IMR-90 (cell line): ENCODE measurements around the gene LYPD6. TPM values are rescaled to one million over a fixed set of nuclear protein-coding genes. Genes with fewer than 3 reads are reported as not detected.

ENCODE experiments used
- ATAC-seq: fragments of 200-7000 bp; cut with Tn5 transposase; 2 replicates; pipeline ENCODE4 v1.9.1; 2020; ENCODE audit warnings: low read depth, mild to moderate bottlenecking, moderate library complexity
- BruUV-seq: library from RNA; stranded (reverse); fragments of 400-500 nt; replicated peaks from 2 replicates; lab custom pipeline; 2021; lab: Mats Ljungman, UMichigan
- CTCF ChIA-PET: fragments of 300-600 bp; formaldehyde crosslinking; extraction: SDS; loops from one replicate; lab custom pipeline; 2021; ENCODE audit warnings: antibody characterized with exemption; lab: Yijun Ruan, JAX
- POLR2A ChIA-PET: fragments of 300-600 bp; sonication (Branson Sonifier 250); formaldehyde crosslinking; loops from one replicate; lab custom pipeline; 2022; ENCODE audit warnings: antibody characterized with exemption; ENCODE audit not compliant: unreplicated experiment; lab: Charles Lee
- DNase-seq: peaks from one replicate; pipeline ENCODE4 v3.0.0; 2013
- H2AFZ ChIP-seq: replicated peaks from 2 replicates; pipeline ENCODE3; 2013; ENCODE audit warnings: low read length, mild to moderate bottlenecking; ENCODE audit not compliant: poor library complexity
- H2AK5ac ChIP-seq: 2 replicates; pipeline ENCODE4 v1.6.1; 2013; ENCODE audit warnings: low read depth, low read length, inconsistent platforms
- H2AK9ac ChIP-seq: replicated peaks from 2 replicates; pipeline ENCODE3; 2013; ENCODE audit warnings: mild to moderate bottlenecking, low read depth, low read length, moderate library complexity; ENCODE audit not compliant: poor library complexity
- H2BK120ac ChIP-seq: 2 replicates; pipeline ENCODE4 v1.6.1; 2013; ENCODE audit warnings: low read depth, low read length, inconsistent platforms
- H2BK15ac ChIP-seq: 3 replicates; pipeline ENCODE4 v1.6.1; 2013; ENCODE audit warnings: low read depth, low read length, inconsistent platforms
- H2BK20ac ChIP-seq: 2 replicates; pipeline ENCODE4 v1.6.1; 2013; ENCODE audit warnings: low read depth, mild to moderate bottlenecking, inconsistent platforms, low read length, moderate library complexity
- H2BK5ac ChIP-seq: 2 replicates; pipeline ENCODE4 v1.6.1; 2013; ENCODE audit warnings: mild to moderate bottlenecking, low read depth, low read length, inconsistent platforms; ENCODE audit not compliant: poor library complexity, severe bottlenecking
- H3K14ac ChIP-seq: replicated peaks from 2 replicates; pipeline ENCODE4 v1.6.1; 2013; ENCODE audit warnings: low read depth, low read length, inconsistent platforms
- H3K18ac ChIP-seq: 2 replicates; pipeline ENCODE4 v1.6.1; 2013; ENCODE audit warnings: low read depth, low read length, control low read depth
- H3K23ac ChIP-seq: 2 replicates; pipeline ENCODE4 v1.6.1; 2013; ENCODE audit warnings: low read depth, low read length, inconsistent platforms
- H3K27ac ChIP-seq: 2 replicates; pipeline ENCODE4 v1.5.1; 2013; ENCODE audit warnings: mild to moderate bottlenecking, control low read depth, low read length; ENCODE audit not compliant: insufficient read depth
- H3K27me3 ChIP-seq: 2 replicates; pipeline ENCODE4 v1.6.1; 2013; ENCODE audit warnings: low read length; ENCODE audit not compliant: control insufficient read depth, insufficient read depth
- H3K36me3 ChIP-seq: 2 replicates; pipeline ENCODE4 v1.6.1; 2013; ENCODE audit warnings: low read length, mixed read lengths; ENCODE audit not compliant: control insufficient read depth, insufficient read depth
- H3K4ac ChIP-seq: 2 replicates; pipeline ENCODE4 v1.6.1; 2013; ENCODE audit warnings: low read depth, low read length, inconsistent platforms
- H3K4me1 ChIP-seq: 2 replicates; pipeline ENCODE4 v1.6.1; 2013; ENCODE audit warnings: low read length, mixed read lengths; ENCODE audit not compliant: control insufficient read depth, insufficient read depth
- H3K4me2 ChIP-seq: 2 replicates; pipeline ENCODE4 v1.6.1; 2013; ENCODE audit warnings: low read depth, mild to moderate bottlenecking, control low read depth, low read length, moderate library complexity
- H3K4me3 ChIP-seq: 2 replicates; pipeline ENCODE4 v1.5.1; 2013; ENCODE audit warnings: low read depth, mild to moderate bottlenecking, control low read depth, low read length, moderate library complexity; ENCODE audit not compliant: insufficient read depth
- H3K56ac ChIP-seq: 2 replicates; pipeline ENCODE4 v1.6.1; 2013; ENCODE audit warnings: low read length, inconsistent platforms; ENCODE audit not compliant: insufficient read depth; ENCODE audit errors: extremely low read depth
- H3K79me1 ChIP-seq, 2 experiments: 2 replicates each; pipeline ENCODE4 v1.6.1; 2013; ENCODE audit warnings: low read length in 2 of 2, inconsistent platforms in 1 of 2, low read depth in 1 of 2
- H3K9ac ChIP-seq: 2 replicates; pipeline ENCODE4 v1.6.1; 2013; ENCODE audit warnings: low read depth, low read length, control low read depth
- H3K9me1 ChIP-seq: 2 replicates; pipeline ENCODE4 v1.6.1; 2013; ENCODE audit warnings: low read length, inconsistent platforms; ENCODE audit not compliant: insufficient read depth
- H3K9me3 ChIP-seq: 2 replicates; pipeline ENCODE4 v1.6.1; 2013; ENCODE audit warnings: low read length; ENCODE audit not compliant: control insufficient read depth, insufficient read depth
- H4K20me1 ChIP-seq: 2 replicates; pipeline ENCODE4 v1.6.1; 2013; ENCODE audit warnings: low read length, inconsistent platforms; ENCODE audit not compliant: insufficient read depth
- H4K5ac ChIP-seq: 2 replicates; pipeline ENCODE4 v1.6.1; 2013; ENCODE audit warnings: mild to moderate bottlenecking, low read depth, low read length, control low read depth
- H4K8ac ChIP-seq, 2 experiments: 2 replicates each; pipeline ENCODE4 v1.6.1; 2013; ENCODE audit warnings: low read depth in 2 of 2, low read length in 2 of 2, control low read depth in 1 of 2, inconsistent platforms in 1 of 2
- H4K91ac ChIP-seq: 2 replicates; pipeline ENCODE4 v1.6.1; 2013; ENCODE audit warnings: low read depth, low read length, inconsistent platforms; ENCODE audit not compliant: insufficient read depth
- CHD1 ChIP-seq: IDR thresholded peaks from 2 replicates; pipeline ENCODE4 v1.6.1; 2012; ENCODE audit warnings: low read depth, low read length, improper control_type of control experiment
- ELK1 ChIP-seq: fragments of 150-350 bp; IDR thresholded peaks from 2 replicates; pipeline ENCODE4 v1.6.1; 2016; ENCODE audit warnings: low read depth, mild to moderate bottlenecking, low read length, moderate library complexity, borderline replicate concordance
- FOS ChIP-seq: fragments of 150-350 bp; IDR thresholded peaks from 2 replicates; pipeline ENCODE4 v1.6.1; 2016; ENCODE audit warnings: low read depth, low read length
- MAFK ChIP-seq: IDR thresholded peaks from 2 replicates; pipeline ENCODE4 v1.6.1; 2012; ENCODE audit warnings: low read depth, low read length, improper control_type of control experiment
- MAZ ChIP-seq: IDR thresholded peaks from 2 replicates; pipeline ENCODE4 v1.6.1; 2012; ENCODE audit warnings: low read depth, mild to moderate bottlenecking, low read length, improper control_type of control experiment, moderate library complexity, borderline replicate concordance
- MXI1 ChIP-seq: IDR thresholded peaks from 2 replicates; pipeline ENCODE4 v1.6.1; 2012; ENCODE audit warnings: low read depth, mild to moderate bottlenecking, low read length, moderate library complexity, borderline replicate concordance
- NFE2L2 ChIP-seq: fragments of 150-350 bp; IDR thresholded peaks from 2 replicates; pipeline ENCODE4 v1.6.1; 2016; ENCODE audit warnings: low read depth, mild to moderate bottlenecking, low read length
- RAD21 ChIP-seq: IDR thresholded peaks from 2 replicates; pipeline ENCODE4 v1.6.1; 2012; ENCODE audit warnings: low read length, improper control_type of control experiment
- RFX5 ChIP-seq: IDR thresholded peaks from 2 replicates; pipeline ENCODE4 v1.8.0; 2012; ENCODE audit warnings: low read depth, mild to moderate bottlenecking, low read length, moderate library complexity
- SMC3 ChIP-seq: fragments of 150-350 bp; IDR thresholded peaks from 2 replicates; pipeline ENCODE4 v1.6.1; 2016; ENCODE audit warnings: low read depth, mild to moderate bottlenecking, antibody characterized with exemption, low read length, moderate library complexity
- WGBS, 2 experiments: methylation state at CpG; one replicate each; pipeline versions ENCODE4 v1.1.5 to v1.1.7; 2013; ENCODE audit warnings: missing lambda C conversion rate in 2 of 2; ENCODE audit not compliant: insufficient read length in 1 of 2; ENCODE audit errors: extremely low coverage in 2 of 2; 5-methylcytosine and 5-hydroxymethylcytosine counted together
- dilution Hi-C: fragments of 300-500 bp; cut with HindIII; formaldehyde crosslinking; loops from one replicate; pipeline ENCODE4 v1.14.3; 2018; ENCODE audit warnings: low sequenced_read_pairs; ENCODE audit not compliant: unreplicated experiment
- in situ Hi-C: fragments of 300-500 bp; cut with MboI; formaldehyde crosslinking; loops from 3 replicates; pipeline ENCODE4 v1.14.3; 2019; ENCODE audit warnings: low sequenced_read_pairs, inconsistent platforms, mixed read lengths
- intact Hi-C: fragments of 100-400 bp; cut with micrococcal nuclease; formaldehyde crosslinking; loops from 2 replicates; pipeline ENCODE4 v1.10.0; 2022
- polyA plus RNA-seq, 3 experiments: library from polyadenylated mRNA; depleted of rRNA; stranded (reverse); fragments of >200 nt; gene quantifications; 2 replicates each; pipeline ENCODE4 v1.2.3, GENCODE V29; 2012; ENCODE audit warnings: low replicate concordance in 1 of 3
- total RNA-seq: library from RNA; depleted of rRNA; stranded (reverse); fragments of >200 nt; gene quantifications from 2 replicates; pipeline ENCODE4 v1.2.3, GENCODE V29; 2012
- TF ChIP-seq, protein P1 (sequence below): fragments of 150-350 bp; IDR thresholded peaks from 2 replicates; pipeline ENCODE4 v1.6.1; 2017; ENCODE audit warnings: mild to moderate bottlenecking, antibody characterized with exemption, low read length, low read depth

Gene LYPD6
- total and polyA plus RNA-seq, 2 of the 4 experiments (the other 2 are of a cell fraction): 0.87 to 0.90 TPM

DNA sequence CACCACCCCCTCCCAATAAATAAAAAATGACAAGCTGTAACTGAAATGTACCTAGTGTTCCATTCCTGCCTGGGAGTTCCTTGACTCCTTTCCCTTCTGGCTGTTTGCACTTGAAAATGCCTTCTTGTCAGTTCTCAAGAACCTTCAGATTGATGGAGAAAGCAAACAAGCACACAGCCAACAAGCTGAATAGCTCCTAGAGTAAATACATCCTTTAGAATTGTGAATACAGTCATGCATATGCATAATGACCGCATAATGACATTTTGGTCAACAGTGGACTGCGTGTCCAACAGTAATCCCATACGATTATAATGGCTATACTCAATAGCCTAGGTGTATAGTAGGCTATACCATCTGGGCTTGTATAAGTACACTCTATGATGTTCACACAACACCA, 97.0 kb downstream of the LYPD6 start:
- BruUV-seq: no TSS peak
- Histone ChIP-seq H3K9ac (no peak overlapping the region), H4K91ac (no peak overlapping the region), H2AK5ac (no peak overlapping the region), H2AK9ac (no peak overlapping the region), H2BK20ac (no peak overlapping the region), H3K23ac (no peak overlapping the region), H2BK15ac (no peak overlapping the region), H3K4ac (no peak overlapping the region), H3K56ac (no peak overlapping the region), H3K27ac (no peak overlapping the region), H2BK120ac (no peak overlapping the region), H4K5ac (no peak overlapping the region), H3K9me3 (peaks cover 3% of the 10 kb centered on the region; the same call in 1 of the 2 replicates), H3K36me3 (no peaks in the 10 kb centered on the region), H3K14ac (no peak overlapping the region), H3K9me1 (no peaks in the 10 kb centered on the region; the same call in 1 of the 2 replicates), H4K8ac (no peak overlapping the region), H3K4me1 (no peaks in the 10 kb centered on the region; the same call in 1 of the 2 replicates), H4K20me1 (no peaks in the 10 kb centered on the region), H3K18ac (no peak overlapping the region), H3K79me1 (no peaks in the 10 kb centered on the region), H2AFZ (no peak overlapping the region), H3K4me2 (no peak overlapping the region), H2BK5ac (no peak overlapping the region), H3K4me3 (no peak overlapping the region), H3K27me3 (no peaks in the 10 kb centered on the region)
- ATAC-seq (no peak), DNase-seq (no peak)
- TF ChIP-seq NFE2L2: no peak
- TF ChIP-seq CHD1: no peak
- no peak for TF ChIP-seq SMC3
- TF ChIP-seq MAFK: no peak
- TF ChIP-seq RFX5: no peak
- no peak for TF ChIP-seq RAD21
- TF ChIP-seq MAZ: no peak
- TF ChIP-seq, protein P1, sequence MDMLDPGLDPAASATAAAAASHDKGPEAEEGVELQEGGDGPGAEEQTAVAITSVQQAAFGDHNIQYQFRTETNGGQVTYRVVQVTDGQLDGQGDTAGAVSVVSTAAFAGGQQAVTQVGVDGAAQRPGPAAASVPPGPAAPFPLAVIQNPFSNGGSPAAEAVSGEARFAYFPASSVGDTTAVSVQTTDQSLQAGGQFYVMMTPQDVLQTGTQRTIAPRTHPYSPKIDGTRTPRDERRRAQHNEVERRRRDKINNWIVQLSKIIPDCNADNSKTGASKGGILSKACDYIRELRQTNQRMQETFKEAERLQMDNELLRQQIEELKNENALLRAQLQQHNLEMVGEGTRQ: no peak
- no peak for TF ChIP-seq FOS
- no peak for TF ChIP-seq MXI1
- no peak for TF ChIP-seq ELK1
- CTCF ChIA-PET: no interaction called here
- WGBS, 2 experiments: no CpG with 5 or more reads among the region's 3 CpGs
- POLR2A ChIA-PET: no interaction called here
- dilution Hi-C loops: no loop called here
- intact Hi-C loops: no loop called here
- in situ Hi-C loops: no loop called here
